Spinal cord (tissue), 10 donors: ENCODE measurements around the gene NKX2-3. TPM values are rescaled to one million over a fixed set of nuclear protein-coding genes. Genes with fewer than 3 reads are reported as not detected.

ENCODE experiments used
- DNase-seq, 6 donors: peaks; one replicate each; pipeline versions ENCODE4 v3.0.0 to v3.0.0-alpha.2; 2013 to 2015; ENCODE audit warnings: low spot score in 6 of 6, low read depth in 4 of 6
- H3K27ac ChIP-seq: one replicate; pipeline ENCODE4 v1.5.1; 2013; ENCODE audit warnings: low read depth, low read length, control low read depth
- H3K27me3 ChIP-seq: one replicate; pipeline ENCODE4 v1.6.1; 2013; ENCODE audit warnings: low read length; ENCODE audit not compliant: control insufficient read depth, insufficient read depth
- H3K36me3 ChIP-seq: one replicate; pipeline ENCODE4 v1.6.1; 2013; ENCODE audit warnings: low read length; ENCODE audit not compliant: control insufficient read depth, insufficient read depth
- H3K4me1 ChIP-seq: one replicate; pipeline ENCODE4 v1.6.1; 2013; ENCODE audit warnings: low read length; ENCODE audit not compliant: control insufficient read depth, insufficient read depth
- H3K4me3 ChIP-seq: one replicate; pipeline ENCODE4 v1.5.1; 2013; ENCODE audit warnings: low read depth, low read length, control low read depth
- H3K9me3 ChIP-seq: one replicate; pipeline ENCODE4 v1.6.1; 2013; ENCODE audit warnings: low read length; ENCODE audit not compliant: control insufficient read depth, insufficient read depth
- WGBS: methylation state at CpG from one replicate; pipeline ENCODE4 v1.1.5; 2013; ENCODE audit warnings: missing lambda C conversion rate; ENCODE audit not compliant: insufficient coverage; 5-methylcytosine and 5-hydroxymethylcytosine counted together
- polyA plus RNA-seq, 2 donors: library from polyadenylated mRNA; unstranded; fragments of 120-200 nt; gene quantifications; one replicate each; pipeline ENCODE4 v1.2.1, GENCODE V29; 2013; ENCODE audit not compliant: insufficient read length in 2 of 2
- total RNA-seq, 2 donors: library from RNA; depleted of rRNA in 1 of 2; stranded (reverse); fragments of 120-200 nt in 1 of 2; fragments of >200 nt in 1 of 2; gene quantifications; one replicate each; pipeline versions ENCODE4 v1.2.3 to v1.2.4, GENCODE V29; 2013 to 2014
- donor health status: healthy.

NKX2-3 gene
- total and polyA plus RNA-seq, 4 donors, result not detected

GRCh38 chr10:99539820-99540219, 7.1 kb downstream of the NKX2-3 start:
- Histone ChIP-seq H3K27ac (no peak overlapping the region), H3K4me3 (no peak overlapping the region), H3K27me3 (peaks cover 96% of the 10 kb centered on the region), H3K4me1 (peaks cover 29% of the 10 kb centered on the region), H3K36me3 (no peaks in the 10 kb centered on the region), H3K9me3 (no peaks in the 10 kb centered on the region)
- no CpG with 5 or more reads among the region's 1 CpG for WGBS
- no peak for DNase-seq

GRCh38 chr10:99540306-99540656, 7.5 kb downstream of the NKX2-3 start:
- Histone ChIP-seq H3K27me3 (peaks cover 96% of the 10 kb centered on the region), H3K27ac (no peak overlapping the region), H3K4me3 (no peak overlapping the region), H3K9me3 (no peaks in the 10 kb centered on the region), H3K36me3 (no peaks in the 10 kb centered on the region), H3K4me1 (peaks cover 26% of the 10 kb centered on the region)
- WGBS, result 2% methylated on average over 23 of the region's 28 CpGs
- DNase-seq, result no peak

GRCh38 chr10:99540657-99541531, 8.2 kb downstream of the NKX2-3 start:
- WGBS, result under 1% methylated on average over 40 of the region's 49 CpGs
- peaks cover 22% of the 10 kb centered on the region for H3K4me1 ChIP-seq
- H3K27me3 ChIP-seq, result peaks cover 98% of the 10 kb centered on the region
- H3K9me3 ChIP-seq, result no peaks in the 10 kb centered on the region
- no peaks in the 10 kb centered on the region for H3K36me3 ChIP-seq
- H3K27ac ChIP-seq, result no peak overlapping the region
- no peak overlapping the region for H3K4me3 ChIP-seq
- no peak for DNase-seq

GRCh38 chr10:99544322-99544721, 11.6 kb downstream of the NKX2-3 start:
- peaks cover 89% of the 10 kb centered on the region for H3K27me3 ChIP-seq
- WGBS, result no CpG with 5 or more reads among the region's 1 CpG
- no peak for DNase-seq

GRCh38 chr10:99548041-99548530, 15.3 kb downstream of the NKX2-3 start:
- Histone ChIP-seq H3K9me3 (no peaks in the 10 kb centered on the region), H3K4me3 (no peak overlapping the region), H3K4me1 (no peaks in the 10 kb centered on the region), H3K27ac (no peak overlapping the region), H3K27me3 (peaks cover 56% of the 10 kb centered on the region), H3K36me3 (no peaks in the 10 kb centered on the region)
- WGBS, result 60% methylated on average over 1 of the region's 2 CpGs
- no peak for DNase-seq

More at GRCh38 chr10:99544322-99544721, 11.6 kb downstream of the NKX2-3 start:
- H3K4me3 ChIP-seq, result no peak overlapping the region
- peaks cover 5% of the 10 kb centered on the region for H3K4me1 ChIP-seq
- H3K36me3 ChIP-seq, result no peaks in the 10 kb centered on the region
- no peaks in the 10 kb centered on the region for H3K9me3 ChIP-seq
- no peak overlapping the region for H3K27ac ChIP-seq

GRCh38 chr10:99551158-99551557, 18.4 kb downstream of the NKX2-3 start:
- WGBS, result 11% methylated on average over 3 of the region's 5 CpGs
- H3K4me3 ChIP-seq, result no peak overlapping the region
- no peaks in the 10 kb centered on the region for H3K9me3 ChIP-seq
- H3K27me3 ChIP-seq, result peaks cover 42% of the 10 kb centered on the region
- no peaks in the 10 kb centered on the region for H3K4me1 ChIP-seq
- DNase-seq, result peak in 2 of 6 donors; percentile 30 to 68
- no peaks in the 10 kb centered on the region for H3K36me3 ChIP-seq
- no peak overlapping the region for H3K27ac ChIP-seq

- WGBS, result no CpG with 5 or more reads among the region's 3 CpGs
- Histone ChIP-seq H3K36me3 (no peaks in the 10 kb centered on the region), H3K9me3 (no peaks in the 10 kb centered on the region), H3K27ac (no peak overlapping the region), H3K27me3 (peaks cover 37% of the 10 kb centered on the region), H3K4me1 (no peaks in the 10 kb centered on the region), H3K4me3 (no peak overlapping the region)
- DNase-seq, result no peak
Measured at GRCh38 chr10:99551616-99552015, 18.9 kb downstream of the NKX2-3 start.

GRCh38 chr10:99555371-99555770, 22.6 kb downstream of the NKX2-3 start:
- Histone ChIP-seq H3K27me3 (peaks cover 18% of the 10 kb centered on the region), H3K4me3 (no peak overlapping the region), H3K27ac (no peak overlapping the region), H3K36me3 (no peaks in the 10 kb centered on the region), H3K9me3 (no peaks in the 10 kb centered on the region), H3K4me1 (no peaks in the 10 kb centered on the region)
- 65% methylated on average over 11 of the region's 11 CpGs for WGBS
- DNase-seq, result no peak

GRCh38 chr10:99555825-99556523, 23.2 kb downstream of the NKX2-3 start:
- Histone ChIP-seq H3K27me3 (peaks cover 18% of the 10 kb centered on the region), H3K9me3 (no peaks in the 10 kb centered on the region), H3K36me3 (no peaks in the 10 kb centered on the region), H3K27ac (no peak overlapping the region), H3K4me3 (no peak overlapping the region), H3K4me1 (no peaks in the 10 kb centered on the region)
- WGBS, result no CpG with 5 or more reads among the region's 6 CpGs
- DNase-seq, result peak in 1 of 6 donors; percentile 23
